CD8-positive, alpha-beta memory T cell (primary cell): ENCODE data around the gene TMCC2. TPM values are rescaled to one million over a fixed set of nuclear protein-coding genes. Genes with fewer than 3 reads are reported as not detected.

Experiments used
- CTCF ChIA-PET: fragments of 350-600 bp; sonication (Branson Sonifier 250); formaldehyde crosslinking; loops from one replicate; lab custom pipeline; 2021; ENCODE audit warnings: antibody characterized with exemption; lab: Charles Lee
- POLR2A ChIA-PET: fragments of 350-600 bp; sonication (Branson Sonifier 250); formaldehyde crosslinking; loops from one replicate; lab custom pipeline; 2021; ENCODE audit warnings: antibody characterized with exemption; lab: Charles Lee
- DNase-seq, 5 donors: peaks; one replicate each; pipeline versions ENCODE4 v3.0.0 to v3.0.0-alpha.2; 2020 to 2022; ENCODE audit warnings: mixed read lengths in 1 of 5
- H3K27ac ChIP-seq: one replicate; pipeline ENCODE4 v1.7.0; 2013; ENCODE audit warnings: low read depth, mild to moderate bottlenecking, low read length, moderate library complexity
- H3K27me3 ChIP-seq: 2 replicates; pipeline ENCODE4 v1.7.0; 2013; ENCODE audit warnings: low read length, mild to moderate bottlenecking; ENCODE audit not compliant: insufficient read depth, poor library complexity, severe bottlenecking
- H3K36me3 ChIP-seq: 2 replicates; pipeline ENCODE4 v1.7.0; 2013; ENCODE audit warnings: mild to moderate bottlenecking, low read length, moderate library complexity; ENCODE audit not compliant: insufficient read depth
- H3K4me1 ChIP-seq: 2 replicates; pipeline ENCODE4 v1.7.0; 2013; ENCODE audit warnings: mild to moderate bottlenecking, low read length, moderate library complexity; ENCODE audit not compliant: insufficient read depth
- H3K4me3 ChIP-seq: 2 replicates; pipeline ENCODE4 v1.7.0; 2013; ENCODE audit warnings: mild to moderate bottlenecking, low read length
- H3K9me3 ChIP-seq: 2 replicates; pipeline ENCODE4 v1.7.0; 2013; ENCODE audit warnings: mild to moderate bottlenecking, low read length
- H3K27ac Mint-ChIP-seq, 8 donors: one replicate each; pipeline ENCODE4 v1.8.0; 2020 to 2021; ENCODE audit warnings: mixed read lengths in 8 of 8, mild to moderate bottlenecking in 6 of 8, inconsistent platforms in 3 of 8, moderate library complexity in 3 of 8
- H3K27me3 Mint-ChIP-seq, 2 donors: one replicate each; pipeline ENCODE4 v1.8.0; 2020 to 2021; ENCODE audit warnings: mixed read lengths in 2 of 2, mild to moderate bottlenecking in 1 of 2, moderate library complexity in 1 of 2
- H3K36me3 Mint-ChIP-seq, 3 donors: one replicate each; pipeline ENCODE4 v1.8.0; 2020 to 2021; ENCODE audit warnings: mixed read lengths in 3 of 3, inconsistent platforms in 1 of 3, mild to moderate bottlenecking in 1 of 3
- H3K4me1 Mint-ChIP-seq, 3 donors: one replicate each; pipeline ENCODE4 v1.8.0; 2020 to 2021; ENCODE audit warnings: mixed read lengths in 3 of 3, inconsistent platforms in 1 of 3, mild to moderate bottlenecking in 1 of 3
- H3K4me3 Mint-ChIP-seq, 7 donors: one replicate each; pipeline ENCODE4 v1.8.0; 2020 to 2021; ENCODE audit warnings: mixed read lengths in 7 of 7, mild to moderate bottlenecking in 6 of 7, moderate library complexity in 4 of 7, inconsistent platforms in 2 of 7
- H3K9me3 Mint-ChIP-seq, 5 donors: one replicate each; pipeline ENCODE4 v1.8.0; 2020 to 2022; ENCODE audit warnings: mixed read lengths in 5 of 5, mild to moderate bottlenecking in 3 of 5, moderate library complexity in 2 of 5, inconsistent platforms in 1 of 5
- polyA plus RNA-seq: library from polyadenylated mRNA; unstranded; fragments of 300-500 nt; fragmentation: Illumina TruSeq; gene quantifications from one replicate; pipeline ENCODE4 v1.2.3, GENCODE V29; 2021
- total RNA-seq, 2 experiments: library from RNA; stranded (reverse); gene quantifications; one replicate each; pipeline ENCODE4 v1.2.3, GENCODE V29; 2021

Gene TMCC2
- total and polyA plus RNA-seq, 3 experiments from 2014 or later: 1.4 to 8.4 (median 7.1) TPM

- POLR2A ChIA-PET: no interaction called here
- Histone ChIP-seq H3K9me3 (no peaks in the 10 kb centered on the region), H3K4me1 (no peaks in the 10 kb centered on the region), H3K4me3 (no peak overlapping the region), H3K27ac (no peak overlapping the region), H3K27me3 (no peaks in the 10 kb centered on the region), H3K36me3 (no peaks in the 10 kb centered on the region)
- Mint-ChIP-seq H3K27ac (no peak overlapping the region), H3K4me3 (no peak overlapping the region), H3K4me1 (peaks cover 0 to 4% (median 0%) of the 10 kb centered on the region in 3 donors), H3K36me3 (peaks cover 0 to 3% (median 0%) of the 10 kb centered on the region in 3 donors), H3K27me3 (no peaks in the 10 kb centered on the region), H3K9me3 (no peaks in the 10 kb centered on the region)
- CTCF ChIA-PET: interaction anchor here (2.5 kb wide), 1 partner anchor 12 kb away, joined by 6 read pairs; no protein-coding TSS in a partner anchor
- no peak for DNase-seq
These were observed 15.8 kb downstream of the TMCC2 start for GRCh38 chr1:205243350-205244191.

- no peak overlapping the region for H3K27ac ChIP-seq
- no peak overlapping the region for H3K4me3 ChIP-seq
- CTCF ChIA-PET: interaction anchor here (2.5 kb wide), 1 partner anchor 12 kb away, joined by 6 read pairs; no protein-coding TSS in a partner anchor
- H3K9me3 ChIP-seq: no peaks in the 10 kb centered on the region
- Mint-ChIP-seq H3K27ac (no peak overlapping the region), H3K27me3 (no peaks in the 10 kb centered on the region), H3K36me3 (peaks cover 0 to 3% (median 0%) of the 10 kb centered on the region in 3 donors), H3K4me3 (no peak overlapping the region), H3K4me1 (peaks cover 0 to 4% (median 0%) of the 10 kb centered on the region in 3 donors), H3K9me3 (no peaks in the 10 kb centered on the region)
- H3K36me3 ChIP-seq: no peaks in the 10 kb centered on the region
- H3K27me3 ChIP-seq: no peaks in the 10 kb centered on the region
- POLR2A ChIA-PET: no interaction called here
- H3K4me1 ChIP-seq: no peaks in the 10 kb centered on the region
- DNase-seq: no peak
These were observed 16.6 kb downstream of the TMCC2 start for GRCh38 chr1:205244384-205244783.

- peaks cover 0 to 4% (median 0%) of the 10 kb centered on the region in 3 donors for H3K4me1 Mint-ChIP-seq
These were observed 17.4 kb downstream of the TMCC2 start for GRCh38 chr1:205245096-205245495.

GRCh38 chr1:205246351-205247119 is 18.8 kb downstream of the TMCC2 start:
- Histone ChIP-seq H3K27ac (no peak overlapping the region), H3K36me3 (no peaks in the 10 kb centered on the region), H3K9me3 (no peaks in the 10 kb centered on the region), H3K4me3 (no peak overlapping the region), H3K4me1 (no peaks in the 10 kb centered on the region), H3K27me3 (no peaks in the 10 kb centered on the region)
- ChIA-PET CTCF (interaction anchor here (0.9 to 3.2 kb wide), 3 partner anchors 10 to 270 kb away, joined by 3 to 21 read pairs (median 3); no protein-coding TSS in a partner anchor), POLR2A (interaction anchor here (0.6 to 0.7 kb wide), 2 partner anchors 18 to 167 kb away, joined by 3 to 4 read pairs; no protein-coding TSS in a partner anchor)
- H3K4me3 Mint-ChIP-seq: no peak overlapping the region
- no peaks in the 10 kb centered on the region for H3K9me3 Mint-ChIP-seq
- DNase-seq: no peak
- peaks cover 0 to 2% (median 0%) of the 10 kb centered on the region in 3 donors for H3K36me3 Mint-ChIP-seq
- H3K27ac Mint-ChIP-seq: no peak overlapping the region
- no peaks in the 10 kb centered on the region for H3K27me3 Mint-ChIP-seq
- H3K4me1 Mint-ChIP-seq: peaks cover 0 to 4% (median 0%) of the 10 kb centered on the region in 3 donors

More at GRCh38 chr1:205245096-205245495, 17.4 kb downstream of the TMCC2 start:
- no peak overlapping the region for H3K4me3 Mint-ChIP-seq
- Histone ChIP-seq H3K9me3 (no peaks in the 10 kb centered on the region), H3K27ac (no peak overlapping the region), H3K4me1 (no peaks in the 10 kb centered on the region), H3K4me3 (no peak overlapping the region), H3K27me3 (no peaks in the 10 kb centered on the region), H3K36me3 (no peaks in the 10 kb centered on the region)
- no peak overlapping the region for H3K27ac Mint-ChIP-seq
- DNase-seq: no peak
- CTCF ChIA-PET: interaction anchor here (3.2 kb wide), 1 partner anchor 11 kb away, joined by 21 read pairs; no protein-coding TSS in a partner anchor
- peaks cover 0 to 3% (median 0%) of the 10 kb centered on the region in 3 donors for H3K36me3 Mint-ChIP-seq
- H3K27me3 Mint-ChIP-seq: no peaks in the 10 kb centered on the region
- H3K9me3 Mint-ChIP-seq: no peaks in the 10 kb centered on the region
- POLR2A ChIA-PET: no interaction called here

- Mint-ChIP-seq H3K36me3 (no peaks in the 10 kb centered on the region), H3K4me1 (peaks cover 0 to 4% (median 0%) of the 10 kb centered on the region in 3 donors), H3K9me3 (no peaks in the 10 kb centered on the region), H3K27ac (no peak overlapping the region), H3K27me3 (no peaks in the 10 kb centered on the region), H3K4me3 (peak overlapping the region in 1 of 7 donors; percentile 21)
- Histone ChIP-seq H3K27me3 (no peaks in the 10 kb centered on the region), H3K4me1 (no peaks in the 10 kb centered on the region), H3K36me3 (no peaks in the 10 kb centered on the region), H3K9me3 (no peaks in the 10 kb centered on the region), H3K4me3 (no peak overlapping the region), H3K27ac (no peak overlapping the region)
- DNase-seq: peak in 1 of 5 donors; percentile 25
- CTCF ChIA-PET: interaction anchor here (0.9 to 3.2 kb wide), 3 partner anchors 9 to 271 kb away, joined by 3 to 21 read pairs (median 3); no protein-coding TSS in a partner anchor
- POLR2A ChIA-PET: no interaction called here
These were observed 19.6 kb downstream of the TMCC2 start for GRCh38 chr1:205247130-205247921.

GRCh38 chr1:205248793-205249601 is 21.3 kb downstream of the TMCC2 start:
- Mint-ChIP-seq H3K4me1 (peaks cover 0 to 4% (median 0%) of the 10 kb centered on the region in 3 donors), H3K36me3 (no peaks in the 10 kb centered on the region), H3K27ac (peak overlapping the region in 1 of 8 donors; percentile 88), H3K4me3 (no peak overlapping the region), H3K9me3 (no peaks in the 10 kb centered on the region), H3K27me3 (no peaks in the 10 kb centered on the region)
- CTCF ChIA-PET: no interaction called here
- Histone ChIP-seq H3K4me3 (no peak overlapping the region), H3K9me3 (no peaks in the 10 kb centered on the region), H3K27ac (no peak overlapping the region), H3K36me3 (no peaks in the 10 kb centered on the region), H3K4me1 (no peaks in the 10 kb centered on the region), H3K27me3 (no peaks in the 10 kb centered on the region)
- POLR2A ChIA-PET: no interaction called here
- no peak for DNase-seq

GRCh38 chr1:205249651-205250050 is 21.9 kb downstream of the TMCC2 start:
- Mint-ChIP-seq H3K27ac (no peak overlapping the region), H3K9me3 (no peaks in the 10 kb centered on the region), H3K36me3 (no peaks in the 10 kb centered on the region), H3K4me1 (peaks cover 0 to 4% (median 0%) of the 10 kb centered on the region in 3 donors), H3K27me3 (no peaks in the 10 kb centered on the region), H3K4me3 (no peak overlapping the region)
- Histone ChIP-seq H3K27ac (no peak overlapping the region), H3K4me3 (no peak overlapping the region), H3K27me3 (no peaks in the 10 kb centered on the region), H3K4me1 (no peaks in the 10 kb centered on the region), H3K9me3 (no peaks in the 10 kb centered on the region), H3K36me3 (no peaks in the 10 kb centered on the region)
- CTCF ChIA-PET: interaction anchor here (1.1 kb wide), 1 partner anchor 76 kb away, joined by 3 read pairs; no protein-coding TSS in a partner anchor
- POLR2A ChIA-PET: no interaction called here
- no peak for DNase-seq
